ENCODE data around the gene ELMOD3.

Gene ELMOD3

GRCh38 chr2:85354286-85355072 is at the start of gene ELMOD3, which contains the start of gene RETSAT:
Gene ELMOD3 (plus strand): TSS chr2:85354769. CDS start chr2:85357199, 2,430 bp downstream.
Gene RETSAT (minus strand): TSS chr2:85354528. CDS start chr2:85354507, 21 bp downstream.
- no peak for TF ChIP-seq CTCF (IDR thresholded peaks at IDR 0.05; ENCODE audit: control extremely low read depth, extremely low read depth, low read depth, missing control alignments)
- ChIA-PET POLR2A (interaction anchor here (0.9 to 3.4 kb wide), 11 partner anchors 11 to 257 kb away, joined by 3 to 27 read pairs (median 4); partner anchors contain the start of genes C2orf68, MAT2A and TGOLN2), CTCF (interaction anchor here (0.9 to 2.0 kb wide), 7 partner anchors 8 to 198 kb away, joined by 3 to 9 read pairs (median 4); partner anchors contain the start of gene TGOLN2)
- peak; percentile 97 for DNase-seq (ENCODE audit: extremely low spot score)

- ChIA-PET POLR2A (no interaction called here), CTCF (interaction anchor here (1.4 to 1.7 kb wide), 2 partner anchors 23 to 41 kb away, joined by 3 to 5 read pairs; no protein-coding TSS in a partner anchor)
- DNase-seq (ENCODE audit: extremely low spot score): no peak
- no peak for TF ChIP-seq CTCF (IDR thresholded peaks at IDR 0.05; ENCODE audit: control extremely low read depth, extremely low read depth, low read depth, missing control alignments)
Measured at GRCh38 chr2:85307527-85307897, 47.1 kb upstream of the ELMOD3 start.

GRCh38 chr2:85308201-85308600 is 46.4 kb upstream of the ELMOD3 start:
- DNase-seq (ENCODE audit: extremely low spot score): no peak
- ChIA-PET POLR2A (no interaction called here), CTCF (interaction anchor here (3.3 kb wide), 1 partner anchor 8 kb away, joined by 46 read pairs; no protein-coding TSS in a partner anchor)
- TF ChIP-seq CTCF (IDR thresholded peaks at IDR 0.05; ENCODE audit: control extremely low read depth, extremely low read depth, low read depth, missing control alignments): no peak

GRCh38 chr2:85308896-85309555 is 45.5 kb upstream of the ELMOD3 start:
- no peak for TF ChIP-seq CTCF (IDR thresholded peaks at IDR 0.05; ENCODE audit: control extremely low read depth, extremely low read depth, low read depth, missing control alignments)
- POLR2A ChIA-PET: no interaction called here
- CTCF ChIA-PET: interaction anchor here (0.8 to 3.3 kb wide), 4 partner anchors 9 to 24 kb away, joined by 3 to 46 read pairs (median 6); no protein-coding TSS in a partner anchor
- no peak for DNase-seq (ENCODE audit: extremely low spot score)

- ChIA-PET CTCF (interaction anchor here (0.9 to 3.3 kb wide), 6 partner anchors 10 to 384 kb away, joined by 3 to 46 read pairs (median 3); no protein-coding TSS in a partner anchor), POLR2A (no interaction called here)
- no peak for DNase-seq (ENCODE audit: extremely low spot score)
Measured at GRCh38 chr2:85309699-85310321, 44.8 kb upstream of the ELMOD3 start.

More at GRCh38 chr2:85309699-85310321, 44.8 kb upstream of the ELMOD3 start:
- TF ChIP-seq CTCF (IDR thresholded peaks at IDR 0.05; ENCODE audit: control extremely low read depth, extremely low read depth, low read depth, missing control alignments): no peak

All from GM10248 (cell line).